Peyer's patch (tissue), 4 donors: ENCODE data around the gene ALDH3A1. TPM values are rescaled to one million over a fixed set of nuclear protein-coding genes. Genes with fewer than 3 reads are reported as not detected.

ENCODE experiments used
- DNase-seq, 3 donors: peaks; one replicate each; pipeline ENCODE4 v3.0.0-alpha.2; 2017 to 2019
- H3K27ac ChIP-seq, 4 donors: fragments of 200-600 bp; sonication (generic); one replicate each; pipeline ENCODE4 v1.5.1; 2016 to 2019
- H3K27me3 ChIP-seq, 2 donors: fragments of 200-600 bp; sonication (generic); one replicate each; pipeline ENCODE4 v1.5.1; 2019
- H3K36me3 ChIP-seq, 3 donors: fragments of 200-600 bp; sonication (generic); one replicate each; pipeline ENCODE4 v1.5.1; 2016 to 2019
- H3K4me1 ChIP-seq, 4 donors: fragments of 200-600 bp; sonication (generic); one replicate each; pipeline ENCODE4 v1.5.1; 2016 to 2019
- H3K4me3 ChIP-seq, 4 donors: fragments of 200-600 bp; sonication (generic); 1 replicate in 3 of 4; 2 replicates in 1 of 4; pipeline ENCODE4 v1.5.1; 2016 to 2019; ENCODE audit warnings: mild to moderate bottlenecking in 1 of 4
- H3K9me3 ChIP-seq, 4 donors: fragments of 200-600 bp; sonication (generic); one replicate each; pipeline ENCODE4 v1.5.1; 2016 to 2019; ENCODE audit warnings: mild to moderate bottlenecking in 1 of 4
- CTCF ChIP-seq, 6 experiments: fragments of 450-650 bp in 4 of 6; fragments of 200-600 bp in 2 of 6; sonication (generic) in 1 of 6; IDR thresholded peaks; one replicate each; pipeline ENCODE4 v1.5.1; 2017 to 2019; ENCODE audit warnings: antibody characterized with exemption in 6 of 6, mild to moderate bottlenecking in 3 of 6, moderate library complexity in 1 of 6
- POLR2A ChIP-seq, 2 donors: fragments of 450-650 bp; IDR thresholded peaks; one replicate each; pipeline ENCODE4 v1.5.1; 2017; ENCODE audit warnings: antibody characterized with exemption in 2 of 2, mild to moderate bottlenecking in 2 of 2, moderate library complexity in 2 of 2
- total RNA-seq, 4 donors: library from RNA; depleted of rRNA; stranded (reverse); fragments of >200 nt; gene quantifications; one replicate each; pipeline ENCODE4 v1.1.0, GENCODE V29; 2016

Gene ALDH3A1
- total RNA-seq, 4 donors from 2014 or later: 1.7 to 23.1 (median 3.2) TPM

- no peaks in the 10 kb centered on the region for H3K36me3 ChIP-seq
- no peak for DNase-seq
- H3K27ac ChIP-seq: no peak overlapping the region
- H3K9me3 ChIP-seq: no peaks in the 10 kb centered on the region
- H3K27me3 ChIP-seq: no peaks in the 10 kb centered on the region
- TF ChIP-seq POLR2A (IDR thresholded peaks at IDR 0.05): no peak
- no peak for TF ChIP-seq CTCF (IDR thresholded peaks at IDR 0.05)
- H3K4me1 ChIP-seq: no peaks in the 10 kb centered on the region
- H3K4me3 ChIP-seq: no peak overlapping the region
Measured at GRCh38 chr17:19703106-19703827, 44.8 kb downstream of the ALDH3A1 start.

DNA sequence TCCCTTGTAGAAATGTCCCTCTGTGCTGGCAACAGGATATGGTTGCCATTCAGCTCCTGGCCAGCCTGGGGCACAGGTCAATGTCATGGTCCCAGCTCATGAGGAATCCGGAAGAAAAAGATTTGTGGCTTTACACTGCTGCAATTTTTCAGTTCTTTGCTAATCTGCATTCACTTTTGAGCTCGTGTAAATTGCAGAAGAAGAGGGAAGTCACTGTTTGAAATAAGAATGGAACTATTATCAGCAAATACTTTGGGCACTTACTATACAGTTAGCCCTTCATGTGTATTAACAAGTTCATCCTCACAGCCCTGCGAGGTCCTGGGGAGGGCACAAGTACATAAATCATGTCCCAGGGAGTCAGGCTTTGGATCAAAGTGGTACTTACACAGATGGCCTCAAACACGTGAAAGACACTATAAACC is 45.9 kb downstream of the ALDH3A1 start:
- DNase-seq: no peak
- Histone ChIP-seq H3K36me3 (no peaks in the 10 kb centered on the region), H3K4me3 (no peak overlapping the region), H3K4me1 (no peaks in the 10 kb centered on the region), H3K27ac (no peak overlapping the region), H3K27me3 (no peaks in the 10 kb centered on the region), H3K9me3 (no peaks in the 10 kb centered on the region)
- TF ChIP-seq POLR2A (IDR thresholded peaks at IDR 0.05) (no peak), CTCF (IDR thresholded peaks at IDR 0.05) (no peak)

Other genes starting within 250 kb of the ALDH3A1 start
- 1 to 10 TPM in 2 of 4 donors, not detected in 2; 1.2 to 3.8 TPM for gene SLC47A1, start 214.4 kb downstream of the ALDH3A1 start, total RNA-seq
- gene ALDH3A2, start 99.5 kb downstream of the ALDH3A1 start, total RNA-seq: 100 to 1,000 TPM; 171 to 330 (median 269) TPM
- gene SLC47A2, start 31.7 kb downstream of the ALDH3A1 start, total RNA-seq: 1 to 10 TPM in 3 of 4 donors, not detected in 1; 3.9 to 6.8 (median 6.3) TPM
- gene ULK2, start 119.6 kb upstream of the ALDH3A1 start, total RNA-seq: 1 to 10 TPM; 2.8 to 8.8 (median 5.3) TPM
- 10 to 100 TPM; 22.9 to 77.6 (median 30.3) TPM for gene AKAP10, start 229.5 kb upstream of the ALDH3A1 start, total RNA-seq